Tibial artery (tissue), 4 donors: Measurements from ENCODE around the gene RFX1.
"Not testable (repeated sequence)": the region's sequence is repeated elsewhere in the genome, so short reads cannot be mapped to it uniquely, and the experiment has no call there.

Source experiments
- DNase-seq, 2 donors: peaks; one replicate each; pipeline ENCODE4 v3.0.0-alpha.2; 2019
- H3K27ac ChIP-seq, 2 donors: fragments of 200-600 bp; sonication (generic) in 1 of 2; 1 replicate in 1 of 2; 2 replicates in 1 of 2; pipeline ENCODE4 v1.5.1; 2018 to 2019; ENCODE audit warnings: mild to moderate bottlenecking in 1 of 2
- H3K27me3 ChIP-seq, 2 donors: fragments of 200-600 bp; sonication (generic) in 1 of 2; one replicate each; pipeline versions ENCODE4 v1.5.1 to v1.6.0; 2016 to 2019
- H3K36me3 ChIP-seq, 3 donors: fragments of 200-600 bp; sonication (generic) in 2 of 3; one replicate each; pipeline ENCODE4 v1.5.1; 2016 to 2019; ENCODE audit warnings: mild to moderate bottlenecking in 2 of 3
- H3K4me1 ChIP-seq, 4 donors: fragments of 200-600 bp; sonication (generic) in 2 of 4; 1 replicate in 3 of 4; 2 replicates in 1 of 4; pipeline ENCODE4 v1.5.1; 2016 to 2019
- H3K4me3 ChIP-seq, 2 donors: fragments of 200-600 bp; sonication (generic) in 1 of 2; 1 replicate in 1 of 2; 2 replicates in 1 of 2; pipeline ENCODE4 v1.5.1; 2018 to 2019; ENCODE audit warnings: mild to moderate bottlenecking in 2 of 2
- H3K9me3 ChIP-seq, 3 donors: fragments of 200-600 bp; sonication (generic) in 1 of 3; one replicate each; pipeline ENCODE4 v1.5.1; 2016 to 2019
- intact Hi-C: fragments of 100-400 bp; cut with DNase I; formaldehyde crosslinking; loops from one replicate; pipeline ENCODE4 v1.15.0; 2023; ENCODE audit warnings: low total_unique reads
- TF ChIP-seq, protein P1 (sequence below), 2 experiments: fragments of 200-600 bp in 1 of 2; fragments of 450-650 bp in 1 of 2; IDR thresholded peaks; one replicate each; pipeline ENCODE4 v1.5.1; 2017 to 2019; ENCODE audit warnings: antibody characterized with exemption in 2 of 2, mild to moderate bottlenecking in 1 of 2, moderate library complexity in 1 of 2

RFX1 gene

DNA sequence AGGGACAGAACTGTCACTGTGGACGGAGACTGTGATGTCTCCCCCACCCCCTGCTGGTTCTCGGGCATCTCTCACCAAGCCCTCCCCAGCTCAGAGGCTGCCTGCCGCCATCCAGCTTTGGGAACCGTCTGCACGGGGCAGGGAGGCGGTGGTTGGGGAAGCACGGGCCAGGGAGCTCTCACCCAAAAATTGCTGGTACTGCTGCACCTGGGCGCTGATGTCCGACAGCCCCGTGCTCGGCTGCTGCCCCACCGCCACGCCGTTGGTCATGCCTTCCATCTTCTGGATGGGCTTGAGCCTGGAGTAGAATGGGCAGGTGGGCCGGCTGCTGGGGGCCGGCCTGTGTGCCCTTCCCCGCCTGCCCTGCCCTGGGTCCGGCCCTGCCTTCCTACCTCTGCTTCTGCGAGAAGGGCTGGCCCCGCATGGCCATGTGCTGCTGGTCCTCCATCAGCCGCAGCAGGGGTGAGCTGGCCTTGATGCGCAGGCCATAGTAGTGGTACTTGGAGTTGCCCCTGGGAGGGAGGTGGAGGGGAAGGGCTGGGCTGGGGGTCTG is 37.7 kb downstream of the RFX1 start:
- Histone ChIP-seq H3K27ac (no peak overlapping the region), H3K4me3 (no peak overlapping the region), H3K27me3 (no peaks in the 10 kb centered on the region), H3K9me3 (no peaks in the 10 kb centered on the region), H3K4me1 (no peaks in the 10 kb centered on the region), H3K36me3 (peaks cover 39 to 98% (median 70%) of the 10 kb centered on the region in 3 donors)
- TF ChIP-seq, protein P1, sequence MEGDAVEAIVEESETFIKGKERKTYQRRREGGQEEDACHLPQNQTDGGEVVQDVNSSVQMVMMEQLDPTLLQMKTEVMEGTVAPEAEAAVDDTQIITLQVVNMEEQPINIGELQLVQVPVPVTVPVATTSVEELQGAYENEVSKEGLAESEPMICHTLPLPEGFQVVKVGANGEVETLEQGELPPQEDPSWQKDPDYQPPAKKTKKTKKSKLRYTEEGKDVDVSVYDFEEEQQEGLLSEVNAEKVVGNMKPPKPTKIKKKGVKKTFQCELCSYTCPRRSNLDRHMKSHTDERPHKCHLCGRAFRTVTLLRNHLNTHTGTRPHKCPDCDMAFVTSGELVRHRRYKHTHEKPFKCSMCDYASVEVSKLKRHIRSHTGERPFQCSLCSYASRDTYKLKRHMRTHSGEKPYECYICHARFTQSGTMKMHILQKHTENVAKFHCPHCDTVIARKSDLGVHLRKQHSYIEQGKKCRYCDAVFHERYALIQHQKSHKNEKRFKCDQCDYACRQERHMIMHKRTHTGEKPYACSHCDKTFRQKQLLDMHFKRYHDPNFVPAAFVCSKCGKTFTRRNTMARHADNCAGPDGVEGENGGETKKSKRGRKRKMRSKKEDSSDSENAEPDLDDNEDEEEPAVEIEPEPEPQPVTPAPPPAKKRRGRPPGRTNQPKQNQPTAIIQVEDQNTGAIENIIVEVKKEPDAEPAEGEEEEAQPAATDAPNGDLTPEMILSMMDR (IDR thresholded peaks at IDR 0.05): no peak
- intact Hi-C loops: no loop called here
- no peak for DNase-seq

DNA sequence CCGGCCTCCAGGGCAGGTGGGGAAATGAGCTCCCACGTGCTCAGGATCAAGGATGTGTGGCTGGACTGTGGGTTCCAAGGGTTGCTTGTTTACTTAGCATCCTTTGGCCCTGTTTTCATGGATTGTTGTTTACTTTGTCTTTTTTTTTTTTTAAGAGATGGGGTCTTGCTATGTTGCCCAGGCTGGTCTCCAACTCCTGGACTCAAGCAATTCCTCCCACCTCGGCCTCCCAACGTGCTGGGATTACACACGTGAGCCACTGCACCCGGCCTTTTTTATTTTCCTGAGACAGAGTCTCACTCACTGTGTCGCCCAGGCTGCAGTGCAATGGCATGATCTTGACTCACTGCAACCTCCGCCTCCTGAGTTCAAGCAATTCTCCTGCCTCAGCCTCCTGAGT is 38.9 kb downstream of the RFX1 start:
- intact Hi-C loops, DNase-seq, H3K27ac ChIP-seq, H3K9me3 ChIP-seq, H3K4me1 ChIP-seq, H3K27me3 ChIP-seq, H3K4me3 ChIP-seq: not testable (repeated sequence)
- H3K36me3 ChIP-seq: peaks cover 39 to 98% (median 67%) of the 10 kb centered on the region in 3 donors

DNA sequence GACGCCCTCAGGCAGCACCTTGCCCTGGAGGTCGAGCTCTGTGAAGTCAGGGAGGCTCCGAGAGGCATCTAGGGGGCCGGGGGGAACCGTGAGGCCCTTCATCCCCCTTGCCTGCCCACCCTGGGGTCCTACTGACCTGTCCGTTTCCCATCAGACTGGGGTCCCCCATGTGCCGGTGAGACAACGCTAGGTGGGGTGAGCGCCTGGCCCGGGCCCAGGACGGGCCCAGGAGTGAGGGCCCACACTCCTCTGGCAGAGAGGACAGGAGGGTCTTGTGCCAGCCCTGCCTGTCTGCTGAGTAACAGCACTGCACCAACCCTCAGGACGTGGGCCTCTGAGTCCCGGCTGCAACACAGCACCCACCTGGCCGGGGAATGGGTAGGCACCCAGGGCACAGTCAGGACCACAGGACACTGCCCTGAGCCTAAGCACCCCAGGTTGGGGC is 39.4 kb downstream of the RFX1 start:
- H3K4me3 ChIP-seq: no peak overlapping the region
- no peaks in the 10 kb centered on the region for H3K9me3 ChIP-seq
- no peaks in the 10 kb centered on the region for H3K4me1 ChIP-seq
- TF ChIP-seq, protein P1 (IDR thresholded peaks at IDR 0.05): no peak
- intact Hi-C loops: no loop called here
- no peak overlapping the region for H3K27ac ChIP-seq
- no peaks in the 10 kb centered on the region for H3K27me3 ChIP-seq
- no peak for DNase-seq
- H3K36me3 ChIP-seq: peaks cover 39 to 98% (median 65%) of the 10 kb centered on the region in 3 donors

DNA sequence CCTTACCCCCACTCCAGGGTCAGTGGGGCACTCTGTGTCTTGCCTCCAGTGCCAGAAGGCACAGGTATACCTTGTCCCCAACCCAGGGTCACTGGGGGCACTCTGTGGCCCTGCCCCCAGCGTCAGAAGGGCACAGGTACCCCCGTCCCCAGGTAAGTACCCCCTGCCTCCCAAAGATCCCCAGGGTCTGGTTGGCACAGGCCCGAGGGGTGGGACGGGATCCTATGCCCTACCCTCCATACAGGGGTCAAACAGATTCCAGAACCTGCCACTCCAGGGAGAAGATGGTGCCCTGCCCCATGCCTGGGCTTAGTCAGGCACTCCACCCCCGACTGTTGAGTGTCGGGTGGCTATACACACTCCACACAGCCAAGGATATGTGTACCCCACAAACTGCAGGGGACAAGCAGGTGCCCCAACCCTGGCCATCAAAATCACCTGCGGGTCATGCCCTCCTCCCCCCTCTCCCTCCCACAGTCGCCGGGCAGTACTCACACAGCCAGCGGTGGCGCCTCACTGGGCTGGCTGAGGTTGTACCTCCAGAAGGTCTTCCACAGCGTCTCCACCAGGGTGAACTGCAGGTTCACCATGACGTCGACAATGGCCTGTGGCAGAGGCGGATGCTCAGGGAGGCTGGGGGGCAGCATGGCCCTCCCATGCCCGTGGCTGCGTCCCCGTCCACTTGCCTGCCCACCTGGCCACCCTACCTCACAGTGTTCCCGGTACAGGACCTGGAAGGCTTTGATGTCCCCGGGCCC is 40.0 kb downstream of the RFX1 start:
- intact Hi-C loops: no loop called here
- peaks cover 35 to 98% (median 65%) of the 10 kb centered on the region in 3 donors for H3K36me3 ChIP-seq
- H3K4me3 ChIP-seq: no peak overlapping the region
- no peaks in the 10 kb centered on the region for H3K27me3 ChIP-seq
- no peaks in the 10 kb centered on the region for H3K4me1 ChIP-seq
- no peaks in the 10 kb centered on the region for H3K9me3 ChIP-seq
- TF ChIP-seq, protein P1 (IDR thresholded peaks at IDR 0.05): no peak
- H3K27ac ChIP-seq: no peak overlapping the region
- DNase-seq: no peak

DNA sequence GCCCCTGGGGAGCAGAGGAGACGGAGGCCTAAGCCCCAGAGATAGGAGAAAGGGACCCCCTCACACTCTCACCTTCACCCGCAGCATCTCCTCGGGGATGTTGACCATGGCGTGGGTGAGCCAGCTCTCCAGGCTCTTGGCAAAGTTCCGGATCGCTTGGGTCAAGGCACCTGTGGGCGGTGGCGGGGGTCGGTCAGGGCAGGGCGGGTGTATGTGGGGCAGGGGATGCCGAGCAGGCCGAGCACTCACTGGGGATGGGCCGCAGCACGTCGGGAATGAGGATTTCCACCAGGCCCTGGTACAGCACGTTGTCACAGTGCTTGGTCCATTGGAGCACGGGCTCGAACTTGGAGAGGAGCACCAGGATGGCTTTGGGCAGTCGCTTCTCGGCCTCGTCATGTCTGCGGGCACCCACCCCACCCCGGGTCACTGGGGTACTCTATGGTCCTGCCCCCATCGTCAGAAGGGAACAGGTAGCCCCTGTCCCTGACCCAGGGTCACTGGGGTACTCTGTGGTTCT is 40.7 kb downstream of the RFX1 start:
- Histone ChIP-seq H3K36me3 (peaks cover 38 to 99% (median 71%) of the 10 kb centered on the region in 3 donors), H3K4me1 (no peaks in the 10 kb centered on the region)
- intact Hi-C loops: no loop called here

More for the DNA sequence above, 40.7 kb downstream of the RFX1 start:
- H3K27me3 ChIP-seq: no peaks in the 10 kb centered on the region
- H3K9me3 ChIP-seq: no peaks in the 10 kb centered on the region
- no peak overlapping the region for H3K4me3 ChIP-seq
- TF ChIP-seq, protein P1 (IDR thresholded peaks at IDR 0.05): no peak
- no peak overlapping the region for H3K27ac ChIP-seq
- no peak for DNase-seq
